ENCODE measurements around the gene VEPH1. TPM values are rescaled to one million over a fixed set of nuclear protein-coding genes. Genes with fewer than 3 reads are reported as not detected.

Gene VEPH1
- total and polyA plus RNA-seq, 9 of the 15 experiments (the other 6 are each of a cell fraction or from before 2014, with no cell fraction given) = 4.5 to 15.6 (median 5.8) TPM

DNA sequence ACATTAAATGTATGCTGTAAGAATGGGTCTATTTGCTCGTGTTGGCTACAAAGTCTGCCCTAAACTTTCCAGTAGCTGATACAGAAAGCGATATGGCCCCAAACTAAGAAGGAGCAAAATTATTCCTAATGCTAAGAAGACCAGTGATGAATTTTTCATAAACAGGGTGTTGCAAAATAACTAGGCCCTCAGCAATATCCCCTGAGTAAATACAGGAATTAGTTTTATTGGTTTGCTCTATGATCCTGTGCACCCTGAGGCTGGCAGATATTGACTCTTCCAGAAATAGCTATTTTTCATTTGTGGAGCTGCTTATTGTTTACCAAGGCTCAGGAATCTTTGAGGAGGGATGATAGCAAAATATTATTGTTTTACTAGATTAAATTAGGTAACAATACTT is 282.3 kb downstream of the VEPH1 start:
- Histone ChIP-seq H3K4me1 (replicated peaks in 1 of 2; ENCODE audit: control insufficient read depth in 2 of 2, insufficient read depth in 2 of 2, low read length in 2 of 2) (no peaks in the 10 kb centered on the region), H3K4me3 (no peak overlapping the region), H3K9ac (ENCODE audit: insufficient read depth in 1 of 2, low read depth in 2 of 2, low read length in 2 of 2) (no peak overlapping the region), H3K9me3 (replicated peaks; ENCODE audit: control insufficient read depth, insufficient read depth, low read depth, low read length) (no peaks in the 10 kb centered on the region), H3K79me2 (ENCODE audit: control insufficient read depth, insufficient read depth, low read length) (no peaks in the 10 kb centered on the region), H2AFZ (ENCODE audit: low read depth, low read length) (no peak overlapping the region), H3K27me3 (ENCODE audit: control insufficient read depth in 2 of 2, insufficient read depth in 2 of 2, low read length in 2 of 2) (no peaks in the 10 kb centered on the region; a peak in 1 of 5 replicates), H3K36me3 (ENCODE audit: control insufficient read depth, insufficient read depth, low read length) (no peaks in the 10 kb centered on the region), H4K20me1 (replicated peaks; ENCODE audit: control insufficient read depth, insufficient read depth, low read length) (no peaks in the 10 kb centered on the region), H3K27ac (ENCODE audit: extremely low read depth, low read depth, low read length) (no peak overlapping the region), H3K9me1 (ENCODE audit: control insufficient read depth, insufficient read depth, low read length) (no peaks in the 10 kb centered on the region), H3K4me2 (ENCODE audit: insufficient read depth, low read length) (no peak overlapping the region)
- no peak for TF ChIP-seq ERF (CRISPR knock-in tag; IDR thresholded peaks at IDR 0.05)
- no peak for TF ChIP-seq THAP7 (CRISPR knock-in tag; IDR thresholded peaks at IDR 0.05)
- TF ChIP-seq HCFC1 (IDR thresholded peaks at IDR 0.05; ENCODE audit: low read depth, low read length) = no peak
- no peak for TF ChIP-seq GATAD2B (IDR thresholded peaks at IDR 0.05; ENCODE audit: borderline replicate concordance)
- no peak for TF ChIP-seq JUN (IDR thresholded peaks at IDR 0.05; ENCODE audit: borderline replicate concordance, low read depth, low read length)
- no peak for TF ChIP-seq JUN (CRISPR knock-in tag; IDR thresholded peaks at IDR 0.05; ENCODE audit: borderline replicate concordance)
- no peak for TF ChIP-seq DEAF1 (CRISPR knock-in tag; IDR thresholded peaks at IDR 0.05)
- no peak for TF ChIP-seq SMARCA5 (IDR thresholded peaks at IDR 0.05)
- TF ChIP-seq FIP1L1 (IDR thresholded peaks at IDR 0.05; ENCODE audit: low read depth, low read length, poor library complexity, severe bottlenecking) = no peak
- TF ChIP-seq ZNF699 (CRISPR knock-in tag; IDR thresholded peaks at IDR 0.05; ENCODE audit: insufficient replicate concordance) = no peak
- TF ChIP-seq ZKSCAN3 (CRISPR knock-in tag; IDR thresholded peaks at IDR 0.05) = no peak
- no peak for TF ChIP-seq KHSRP (IDR thresholded peaks at IDR 0.05)
- TF ChIP-seq, protein P1, sequence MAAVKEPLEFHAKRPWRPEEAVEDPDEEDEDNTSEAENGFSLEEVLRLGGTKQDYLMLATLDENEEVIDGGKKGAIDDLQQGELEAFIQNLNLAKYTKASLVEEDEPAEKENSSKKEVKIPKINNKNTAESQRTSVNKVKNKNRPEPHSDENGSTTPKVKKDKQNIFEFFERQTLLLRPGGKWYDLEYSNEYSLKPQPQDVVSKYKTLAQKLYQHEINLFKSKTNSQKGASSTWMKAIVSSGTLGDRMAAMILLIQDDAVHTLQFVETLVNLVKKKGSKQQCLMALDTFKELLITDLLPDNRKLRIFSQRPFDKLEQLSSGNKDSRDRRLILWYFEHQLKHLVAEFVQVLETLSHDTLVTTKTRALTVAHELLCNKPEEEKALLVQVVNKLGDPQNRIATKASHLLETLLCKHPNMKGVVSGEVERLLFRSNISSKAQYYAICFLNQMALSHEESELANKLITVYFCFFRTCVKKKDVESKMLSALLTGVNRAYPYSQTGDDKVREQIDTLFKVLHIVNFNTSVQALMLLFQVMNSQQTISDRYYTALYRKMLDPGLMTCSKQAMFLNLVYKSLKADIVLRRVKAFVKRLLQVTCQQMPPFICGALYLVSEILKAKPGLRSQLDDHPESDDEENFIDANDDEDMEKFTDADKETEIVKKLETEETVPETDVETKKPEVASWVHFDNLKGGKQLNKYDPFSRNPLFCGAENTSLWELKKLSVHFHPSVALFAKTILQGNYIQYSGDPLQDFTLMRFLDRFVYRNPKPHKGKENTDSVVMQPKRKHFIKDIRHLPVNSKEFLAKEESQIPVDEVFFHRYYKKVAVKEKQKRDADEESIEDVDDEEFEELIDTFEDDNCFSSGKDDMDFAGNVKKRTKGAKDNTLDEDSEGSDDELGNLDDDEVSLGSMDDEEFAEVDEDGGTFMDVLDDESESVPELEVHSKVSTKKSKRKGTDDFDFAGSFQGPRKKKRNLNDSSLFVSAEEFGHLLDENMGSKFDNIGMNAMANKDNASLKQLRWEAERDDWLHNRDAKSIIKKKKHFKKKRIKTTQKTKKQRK (IDR thresholded peaks at IDR 0.05; ENCODE audit: borderline replicate concordance, low read depth, low read length) = no peak
- no peak for TF ChIP-seq THAP12 (CRISPR knock-in tag; IDR thresholded peaks at IDR 0.05)
- TF ChIP-seq PTBP1 (IDR thresholded peaks at IDR 0.05; ENCODE audit: low read depth, low read length) = no peak
- no peak for TF ChIP-seq SOX6 (IDR thresholded peaks at IDR 0.05)
- no peak for TF ChIP-seq CEBPB (tag; IDR thresholded peaks at IDR 0.05)
- ATAC-seq = no peak
- 0% methylated on average over 2 of the region's 2 CpGs for WGBS (ENCODE audit: insufficient coverage, low coverage, missing lambda C conversion rate)
- no peak for FAIRE-seq
- intact Hi-C loops (cut with micrococcal nuclease) = no loop called here
- in situ Hi-C loops (cut with MboI) = no loop called here
- BruUV-seq (replicated peaks) = no TSS peak
- no peak for DNase-seq (ENCODE audit: extremely low read depth in 1 of 4, low spot score in 3 of 4)
- ChIA-PET POLR2A (interaction anchor here (1.2 kb wide), 1 partner anchor 19 kb away, joined by 3 read pairs; no protein-coding TSS in a partner anchor), CTCF (ENCODE audit: low intra/inter-chr PET ratio) (no interaction called here)
